ENCODE measurements around the gene ABCC9.
"Not testable (repeated sequence)": the region's sequence is repeated elsewhere in the genome, so short reads cannot be mapped to it uniquely, and the experiment has no call there.

ABCC9 gene

GRCh38 chr12:21929972-21930371 is 11.3 kb downstream of the ABCC9 start:
- DNase-seq: not testable (repeated sequence)

- no peak for DNase-seq
Observed at GRCh38 chr12:21925296-21925913, 15.8 kb downstream of the ABCC9 start.

- no peak for DNase-seq
Observed at GRCh38 chr12:21921436-21921835, 19.8 kb downstream of the ABCC9 start.

- no peak for DNase-seq
Observed at GRCh38 chr12:21918456-21918855, 22.8 kb downstream of the ABCC9 start.

GRCh38 chr12:21913823-21914222 is 27.4 kb downstream of the ABCC9 start:
- no peak for DNase-seq

- no peak for DNase-seq
Observed at GRCh38 chr12:21912318-21912717, 28.9 kb downstream of the ABCC9 start.

GRCh38 chr12:21911832-21912231 is 29.4 kb downstream of the ABCC9 start:
- no peak for DNase-seq

- no peak for DNase-seq
Observed at GRCh38 chr12:21910657-21911056, 30.6 kb downstream of the ABCC9 start.

GRCh38 chr12:21907948-21908837 is 33.0 kb downstream of the ABCC9 start:
- DNase-seq: no peak

- DNase-seq: no peak
Observed at GRCh38 chr12:21906919-21907493, 34.2 kb downstream of the ABCC9 start.

- not testable (repeated sequence) for DNase-seq
Observed at GRCh38 chr12:21899532-21899931, 41.7 kb downstream of the ABCC9 start.

- DNase-seq: no peak
Observed at GRCh38 chr12:21895651-21896050, 45.6 kb downstream of the ABCC9 start.

GRCh38 chr12:21894792-21895595 is 46.2 kb downstream of the ABCC9 start:
- no peak for DNase-seq

- no peak for DNase-seq
Observed at GRCh38 chr12:21893924-21894323, 47.3 kb downstream of the ABCC9 start.

- DNase-seq: no peak
Observed at GRCh38 chr12:21892341-21892740, 48.9 kb downstream of the ABCC9 start.

GRCh38 chr12:21891751-21892217 is 49.4 kb downstream of the ABCC9 start:
- no peak for DNase-seq

- no peak for DNase-seq
Observed at GRCh38 chr12:21888276-21888863, 52.9 kb downstream of the ABCC9 start.

GRCh38 chr12:21884936-21885335 is 56.3 kb downstream of the ABCC9 start:
- no peak for DNase-seq

- no peak for DNase-seq
Observed at GRCh38 chr12:21882635-21883034, 58.6 kb downstream of the ABCC9 start.

GRCh38 chr12:21881965-21882364 is 59.3 kb downstream of the ABCC9 start:
- no peak for DNase-seq

- no peak for DNase-seq
Observed at GRCh38 chr12:21879312-21879711, 61.9 kb downstream of the ABCC9 start.

GRCh38 chr12:21877293-21877982 is 63.8 kb downstream of the ABCC9 start:
- DNase-seq: no peak

Data from CD4-positive, alpha-beta T cell treated with Interleukin-10 for 1 hour (primary cell).